HG03139 (cell line): ENCODE measurements around the gene ANK3.

Experiments
- ATAC-seq: cut with Tn5 transposase; IDR thresholded peaks from one replicate; pipeline ENCODE4 v1.9.1; 2021; ENCODE audit not compliant: unreplicated experiment

Gene ANK3

DNA sequence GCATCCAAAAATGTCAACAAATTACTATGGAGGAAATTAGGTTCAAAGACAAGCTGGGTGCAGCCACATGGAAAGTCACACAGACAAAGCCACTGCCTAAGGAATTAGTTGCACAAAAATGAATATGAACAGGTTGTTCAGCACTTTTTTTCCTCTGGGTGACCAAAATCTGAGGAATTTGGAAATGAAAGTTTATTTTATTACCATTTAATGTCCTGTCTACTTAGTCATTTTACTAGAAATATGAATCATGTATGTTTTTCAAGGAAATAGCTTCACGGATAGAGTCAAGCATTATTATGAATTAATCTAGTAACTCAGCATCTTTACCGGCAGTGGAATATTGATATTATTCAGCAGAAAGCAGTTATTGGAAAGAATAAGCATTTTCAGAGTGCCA lies 106.3 kb downstream of the ANK3 start:
- ATAC-seq = no peak

DNA sequence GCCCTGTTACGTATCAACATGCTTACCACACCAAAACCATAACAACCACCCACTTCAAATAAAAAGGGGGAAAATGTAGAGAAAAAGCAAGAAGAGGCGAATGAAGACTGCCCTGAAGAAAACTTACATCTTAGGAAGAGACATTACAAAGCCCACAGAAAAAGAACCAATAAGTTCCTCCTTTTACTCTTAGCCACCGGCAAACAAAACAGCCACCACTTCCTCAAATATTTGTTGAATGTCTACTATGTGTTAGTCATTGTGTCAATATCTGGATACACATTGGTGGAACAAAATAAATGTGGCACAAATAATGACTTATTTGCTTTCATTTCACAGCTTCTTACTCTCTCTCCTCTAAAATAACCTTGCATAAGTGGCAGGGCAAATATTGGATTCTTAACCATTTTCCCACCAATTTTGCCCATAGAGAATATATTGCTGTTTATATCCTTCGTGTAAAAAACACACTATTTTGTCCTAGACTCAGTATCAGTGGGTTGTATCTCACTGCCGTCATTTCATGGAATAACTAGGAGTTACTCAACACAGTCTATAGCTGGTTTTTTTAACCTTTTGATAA lies 106.8 kb downstream of the ANK3 start:
- ATAC-seq = no peak

DNA sequence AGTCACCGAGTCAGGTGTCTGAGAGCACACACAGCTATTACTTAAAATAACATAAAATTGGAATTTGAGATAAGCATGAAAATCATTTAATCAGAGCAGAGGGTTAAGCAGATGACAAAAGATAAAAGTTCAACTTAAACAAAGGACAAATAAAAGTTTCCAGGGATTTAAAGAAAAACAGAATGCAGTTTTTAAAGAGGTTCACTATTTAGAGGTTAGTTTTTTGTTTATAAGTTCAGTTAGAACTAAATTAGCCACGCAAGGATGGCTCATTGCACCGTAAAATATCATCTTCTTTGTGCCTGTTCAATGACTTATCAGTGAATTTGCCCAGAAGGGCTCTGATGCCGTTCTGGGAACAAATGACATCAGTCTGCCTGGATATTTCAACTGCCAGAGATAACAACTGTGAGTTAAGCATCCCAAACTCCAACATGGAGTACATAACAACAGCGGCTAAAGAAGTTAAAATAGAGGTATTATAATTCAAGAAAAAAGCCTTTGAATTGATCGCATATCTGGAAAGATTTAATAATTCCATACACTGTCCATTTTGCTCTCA lies 107.8 kb downstream of the ANK3 start:
- ATAC-seq = no peak

DNA sequence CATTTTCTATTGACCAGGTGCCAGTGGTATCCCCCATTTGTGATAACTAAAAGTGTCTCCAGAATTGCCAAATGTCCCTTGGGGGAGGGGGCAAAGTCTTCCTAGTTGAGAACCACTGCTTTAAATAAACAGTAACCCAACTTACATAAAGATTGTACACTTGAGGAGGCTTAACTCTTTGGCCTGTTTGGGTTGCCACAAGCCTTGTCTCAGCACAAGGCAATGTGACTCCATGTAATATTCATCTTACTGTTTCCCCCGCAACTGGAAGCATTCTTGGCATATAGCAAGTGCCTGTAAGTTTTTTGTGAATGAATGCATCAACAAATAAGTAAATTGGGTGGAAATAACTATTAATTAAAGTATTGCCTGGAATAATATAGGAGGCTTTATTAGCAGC lies 108.3 kb downstream of the ANK3 start:
- no peak for ATAC-seq

DNA sequence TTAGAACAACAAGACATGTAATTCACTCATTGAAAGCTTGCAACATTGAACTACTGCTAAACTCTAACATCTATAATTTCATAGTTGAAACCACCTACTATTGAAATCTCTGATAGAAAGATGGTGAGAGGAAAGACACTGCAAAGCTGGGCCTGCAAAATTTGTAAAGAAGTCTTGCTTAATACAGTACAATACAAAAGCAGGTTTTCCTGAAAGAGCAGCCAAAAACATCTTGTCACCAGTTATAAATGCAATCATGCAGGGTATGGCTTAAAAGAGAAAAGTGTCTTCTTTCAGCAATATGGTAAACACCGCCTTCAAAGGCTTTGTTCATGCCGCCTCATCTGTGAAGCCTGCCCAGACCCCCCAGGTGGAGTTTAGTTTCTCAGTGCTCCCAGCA lies 109.2 kb downstream of the ANK3 start:
- no peak for ATAC-seq

DNA sequence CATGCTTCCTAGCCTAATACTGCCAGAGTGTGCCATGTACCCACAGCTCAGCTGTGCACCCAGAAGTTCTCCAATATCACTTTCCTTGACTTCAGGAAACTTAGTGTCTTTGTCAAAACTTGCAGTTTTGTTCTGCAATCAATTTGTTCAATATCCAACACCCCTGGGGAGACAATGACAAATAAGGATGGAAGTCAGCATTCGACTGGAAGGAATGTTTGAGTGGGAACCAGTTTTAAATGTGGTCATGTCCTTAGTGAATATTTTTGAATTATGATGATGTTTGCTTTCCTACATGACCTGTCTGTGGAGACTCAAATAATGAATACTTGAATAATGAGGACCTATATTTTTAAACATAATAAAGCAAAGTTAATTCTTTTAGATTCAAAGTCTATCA lies 112.0 kb downstream of the ANK3 start:
- no peak for ATAC-seq

DNA sequence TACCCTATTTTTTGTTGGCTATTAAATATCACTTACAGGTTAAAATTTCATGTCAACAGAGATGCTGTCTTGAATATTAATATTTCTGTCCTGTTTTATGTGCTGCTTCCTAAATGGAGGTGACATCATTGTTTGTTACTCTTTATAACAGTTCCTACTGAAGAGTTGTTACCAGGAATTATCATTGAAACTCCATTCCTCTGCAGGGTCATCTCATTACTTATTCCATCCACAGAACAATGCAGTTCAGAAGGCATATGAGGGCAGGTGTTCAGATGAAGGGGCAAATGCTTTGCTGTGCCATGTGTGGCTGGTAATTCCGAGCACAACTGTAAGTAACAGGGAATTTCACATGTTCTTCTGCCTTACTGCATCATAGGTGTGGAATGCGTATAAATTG lies 113.4 kb downstream of the ANK3 start:
- ATAC-seq = no peak

DNA sequence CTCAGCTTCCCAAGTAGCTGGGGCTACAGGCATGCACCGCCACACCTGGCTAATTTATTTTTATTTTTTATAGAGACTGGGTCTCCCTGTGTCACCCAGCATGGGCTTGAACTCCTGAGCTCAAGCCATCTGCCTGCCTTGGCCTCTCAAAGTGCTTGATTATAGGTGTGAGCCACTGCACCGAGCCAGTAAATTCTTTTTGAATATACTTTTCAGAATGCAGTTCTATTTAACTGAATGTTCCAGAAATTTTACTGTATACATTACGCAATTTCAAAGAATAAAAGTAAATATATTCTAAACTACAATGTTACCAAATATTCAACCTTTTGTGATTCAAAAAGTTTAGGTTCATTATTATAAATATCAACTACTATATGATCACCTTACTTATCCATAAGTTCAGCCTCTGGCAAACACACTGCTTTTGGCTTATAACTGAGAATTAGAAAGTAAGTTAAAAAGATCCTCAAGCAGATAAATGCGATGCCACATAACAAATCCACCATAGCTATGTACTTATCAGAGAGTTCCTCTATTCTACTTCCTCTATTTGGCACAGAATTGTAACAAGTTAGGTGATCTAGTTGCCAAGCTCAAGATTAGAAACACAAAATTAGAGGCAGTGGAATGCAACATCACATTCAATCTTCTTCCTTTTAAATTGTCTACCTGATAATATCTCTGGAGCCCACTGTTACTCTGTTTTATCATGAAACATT lies 118.2 kb downstream of the ANK3 start:
- ATAC-seq = no peak

DNA sequence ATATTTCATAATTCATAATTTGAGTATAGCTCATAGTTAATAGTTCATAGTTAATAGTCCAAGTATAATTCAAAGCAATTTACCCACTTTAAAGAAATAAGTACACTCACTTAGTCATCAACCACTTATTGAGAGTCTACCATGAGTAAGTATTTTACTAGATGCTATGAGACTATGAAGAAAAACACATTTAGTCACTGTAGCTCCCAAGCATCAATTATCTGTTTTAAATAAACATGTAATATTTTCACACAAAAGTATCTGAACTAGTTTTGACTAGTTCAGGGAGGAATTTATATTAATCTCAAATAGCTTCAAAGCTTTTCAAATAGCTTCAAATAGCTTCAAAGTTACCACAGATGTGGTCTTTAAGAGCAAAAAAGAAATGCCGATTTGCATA lies 119.2 kb downstream of the ANK3 start:
- ATAC-seq = no peak

DNA sequence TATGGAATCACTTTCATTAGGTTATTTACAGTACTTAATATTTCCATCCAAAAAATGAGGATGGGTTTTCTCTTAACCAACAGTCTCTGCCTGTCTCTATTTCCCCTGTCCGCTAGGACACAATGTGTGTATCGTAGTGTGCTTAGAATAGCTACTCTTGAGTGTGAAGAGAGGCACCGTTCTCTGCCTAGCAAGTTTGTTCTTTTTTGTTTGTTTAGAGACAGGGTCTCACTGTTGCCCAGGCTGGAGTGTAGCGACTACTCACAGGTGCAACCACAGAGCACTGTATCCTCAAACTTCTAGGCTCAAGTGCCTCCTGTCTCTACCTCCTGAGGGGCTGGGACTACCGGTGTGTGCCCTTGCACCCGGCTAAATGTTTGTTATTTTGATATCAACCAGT lies 121.9 kb downstream of the ANK3 start:
- ATAC-seq = no peak

DNA sequence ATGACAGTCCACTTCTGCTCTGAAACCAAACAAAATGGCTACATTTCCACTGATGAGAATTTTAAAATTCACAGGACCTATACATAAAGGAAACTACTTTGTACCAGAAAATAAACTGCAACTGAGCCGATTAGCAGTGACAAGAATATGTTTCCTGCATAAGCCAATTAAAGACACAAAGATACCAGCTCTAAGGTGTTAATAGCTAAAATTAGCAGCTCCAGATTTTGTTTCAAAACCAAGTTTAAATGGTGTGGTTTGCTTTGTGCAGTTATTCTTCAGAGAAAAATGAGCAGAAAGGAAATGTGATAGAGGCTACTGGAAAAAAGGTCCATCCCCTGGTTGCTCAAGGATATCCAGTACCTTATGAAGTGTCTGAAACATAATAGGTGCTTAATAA lies 123.2 kb downstream of the ANK3 start:
- no peak for ATAC-seq

DNA sequence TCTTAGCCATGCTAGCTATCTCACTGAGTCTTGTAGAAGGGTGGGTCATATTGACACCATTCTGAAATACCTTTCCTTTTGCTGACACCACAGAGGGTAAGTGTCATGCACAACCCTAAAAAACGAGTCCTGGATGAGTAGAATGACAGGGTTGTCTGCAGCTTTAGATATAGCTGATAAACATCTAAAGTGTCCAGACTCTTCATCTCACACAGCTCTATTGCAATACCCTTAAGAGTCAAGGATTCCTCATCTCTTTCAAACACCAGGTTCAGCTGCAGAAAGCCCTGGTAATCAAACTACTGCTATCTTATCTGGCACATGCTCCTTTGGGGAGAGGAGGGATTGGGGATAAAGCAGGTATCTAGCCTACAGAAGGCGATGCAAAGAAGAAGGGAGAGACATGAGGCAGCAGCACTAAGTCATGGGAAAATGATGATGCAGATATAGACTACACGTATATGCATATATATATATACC lies 127.0 kb downstream of the ANK3 start:
- ATAC-seq = no peak

DNA sequence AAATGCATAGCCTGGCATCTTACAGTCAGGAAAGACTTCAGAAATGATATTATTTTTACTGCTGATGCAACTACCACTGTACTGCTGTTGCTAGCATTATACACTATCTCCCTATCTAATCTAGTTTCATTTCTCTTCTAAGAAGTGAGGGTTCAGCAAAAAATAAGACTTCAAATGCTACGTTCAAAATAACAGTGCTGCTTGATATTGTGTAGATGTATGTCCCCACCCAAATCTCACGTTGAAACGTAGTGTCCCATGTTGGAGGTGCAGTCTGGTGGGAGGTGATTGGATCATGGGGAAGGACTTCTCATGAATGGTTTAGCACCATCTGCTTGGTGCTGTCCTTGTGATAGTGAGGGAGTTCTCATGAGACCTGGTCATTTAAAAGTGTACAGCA lies 129.4 kb downstream of the ANK3 start:
- no peak for ATAC-seq

DNA sequence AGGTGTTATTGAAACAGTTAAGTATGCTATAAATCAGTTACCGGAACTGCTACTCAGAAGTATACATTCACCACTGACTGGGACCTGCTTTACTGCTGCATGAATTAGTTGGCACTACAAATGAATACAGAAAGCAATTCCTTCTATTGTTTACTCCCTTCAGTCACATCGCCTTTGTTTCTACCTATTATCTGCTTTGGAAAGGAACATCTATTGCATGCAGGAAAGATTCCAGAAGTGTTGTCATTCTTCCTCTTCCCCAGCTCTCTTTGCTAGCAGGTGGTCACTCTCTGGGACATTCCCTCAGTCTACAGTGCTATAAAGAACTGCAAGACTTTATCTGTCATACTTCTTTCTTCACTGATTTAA lies 131.3 kb downstream of the ANK3 start:
- no peak for ATAC-seq

DNA sequence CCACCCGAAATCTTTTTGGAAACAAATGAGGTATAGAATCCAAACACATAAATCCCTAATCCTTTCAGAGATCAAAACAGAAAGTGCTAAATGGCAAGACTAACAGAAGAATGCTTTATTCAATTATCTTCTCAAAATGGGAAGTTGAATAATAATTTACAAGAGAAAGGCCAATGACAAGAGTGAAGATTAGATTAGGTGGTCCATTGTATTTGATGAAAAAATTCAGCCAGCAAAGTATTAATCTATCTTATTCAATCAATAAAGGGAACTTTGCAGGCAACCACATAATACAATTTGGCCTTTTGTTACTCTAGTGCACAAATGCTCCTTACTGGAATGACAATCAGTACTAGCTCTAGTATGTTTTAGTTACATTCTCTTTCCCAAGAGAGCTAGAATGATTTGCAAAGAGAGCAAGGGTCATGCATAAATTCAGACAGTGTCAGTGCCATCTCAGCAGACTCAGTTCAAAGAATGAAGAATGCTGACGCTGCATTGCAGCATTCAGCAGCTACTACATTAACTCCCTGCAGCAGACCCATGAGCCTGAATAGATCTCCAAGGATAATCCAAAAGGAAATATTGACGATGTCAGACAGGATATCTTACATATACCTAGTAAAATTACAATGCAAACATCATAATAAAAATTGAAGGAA lies 131.8 kb downstream of the ANK3 start:
- ATAC-seq = no peak

DNA sequence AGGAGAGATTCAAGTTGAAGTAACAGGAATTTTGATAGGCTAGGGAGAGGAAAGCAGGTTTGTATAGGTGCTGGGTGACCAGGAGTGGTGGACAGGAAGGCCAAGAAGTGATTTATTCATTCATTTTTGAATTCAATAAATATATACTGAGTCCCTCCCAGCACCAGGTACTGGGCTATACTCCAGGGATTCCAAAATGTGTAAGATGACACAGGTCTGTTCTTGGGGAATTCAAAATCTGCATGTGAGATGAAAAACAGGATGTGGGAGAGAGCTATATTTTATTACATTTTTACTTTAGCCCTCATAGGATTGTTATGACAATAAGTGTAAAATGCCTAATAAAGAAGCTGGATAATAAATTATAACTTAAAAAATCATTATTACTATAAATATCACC lies 134.9 kb downstream of the ANK3 start:
- no peak for ATAC-seq

DNA sequence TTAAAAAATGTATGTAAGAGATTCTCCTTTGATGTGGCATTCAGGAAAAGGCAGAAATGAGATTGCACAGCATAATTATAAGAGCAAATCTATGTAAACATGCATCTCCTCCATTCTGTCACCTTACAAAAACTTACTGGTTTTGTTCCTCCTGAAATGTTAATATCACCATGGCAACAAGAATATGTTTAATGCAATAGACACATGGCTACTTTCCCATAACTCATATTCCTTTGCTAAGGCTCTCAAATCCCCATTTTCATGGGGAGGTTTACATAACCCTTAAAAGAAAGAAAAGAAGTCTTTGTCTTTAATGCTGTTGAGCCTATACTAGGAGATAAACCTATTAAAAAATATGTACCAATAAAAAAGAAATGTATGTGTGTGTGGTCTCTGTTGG lies 136.2 kb downstream of the ANK3 start:
- no peak for ATAC-seq

DNA sequence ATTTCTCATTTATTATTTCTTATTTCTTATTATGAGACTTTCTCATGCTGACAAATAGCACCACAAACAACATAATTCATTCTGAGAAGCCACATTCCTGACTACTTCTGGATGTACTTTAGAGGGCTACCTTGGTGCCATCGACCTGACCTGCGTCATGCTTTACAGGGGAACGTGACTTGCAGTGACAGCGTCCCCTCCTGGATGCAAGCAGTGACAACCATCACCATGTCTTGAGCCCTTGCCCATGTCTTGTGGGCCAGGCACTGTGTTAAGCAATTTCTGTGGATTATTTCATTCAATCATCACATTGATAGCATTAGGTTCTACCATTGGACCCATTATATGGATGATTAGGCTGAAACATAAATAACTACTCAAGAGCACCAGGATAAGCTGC lies 137.0 kb downstream of the ANK3 start:
- ATAC-seq = no peak

DNA sequence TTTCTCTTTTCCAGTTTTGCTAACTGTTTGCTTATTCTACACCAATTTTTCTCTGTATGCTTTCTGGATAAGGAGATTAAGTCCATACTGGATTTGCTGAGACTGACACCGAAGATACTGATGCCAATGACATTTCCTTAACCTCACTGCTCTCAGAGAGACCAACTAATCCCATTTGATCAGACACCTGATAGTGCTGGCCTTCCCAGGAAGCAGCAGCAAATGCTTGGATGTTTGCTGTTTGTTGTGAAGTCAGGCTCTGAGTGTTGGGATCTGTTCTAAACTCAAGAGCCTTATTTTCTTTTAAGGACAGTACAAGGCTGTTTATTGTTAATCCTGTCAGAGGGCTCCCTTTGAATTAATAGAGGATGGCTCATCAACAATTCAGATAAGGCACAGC lies 143.3 kb downstream of the ANK3 start:
- no peak for ATAC-seq

DNA sequence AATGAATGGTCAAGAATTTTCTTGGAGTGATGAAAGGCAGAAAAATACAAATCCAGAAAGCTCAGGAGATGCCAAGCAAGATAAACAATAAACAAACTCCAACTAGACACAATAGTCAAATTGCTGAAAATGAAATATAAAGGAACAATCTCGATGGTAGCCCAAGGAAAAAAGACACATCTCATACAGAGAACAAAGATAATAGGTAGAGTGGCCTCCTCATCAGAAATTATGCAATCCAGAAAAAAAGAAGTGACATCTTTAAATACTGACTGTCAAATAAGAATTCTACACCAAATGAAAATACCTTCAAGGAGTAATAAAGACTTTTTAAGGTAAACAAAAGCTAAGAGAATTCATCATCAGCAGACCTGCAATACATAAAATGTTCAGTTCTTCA lies 150.4 kb downstream of the ANK3 start:
- ATAC-seq = no peak

DNA sequence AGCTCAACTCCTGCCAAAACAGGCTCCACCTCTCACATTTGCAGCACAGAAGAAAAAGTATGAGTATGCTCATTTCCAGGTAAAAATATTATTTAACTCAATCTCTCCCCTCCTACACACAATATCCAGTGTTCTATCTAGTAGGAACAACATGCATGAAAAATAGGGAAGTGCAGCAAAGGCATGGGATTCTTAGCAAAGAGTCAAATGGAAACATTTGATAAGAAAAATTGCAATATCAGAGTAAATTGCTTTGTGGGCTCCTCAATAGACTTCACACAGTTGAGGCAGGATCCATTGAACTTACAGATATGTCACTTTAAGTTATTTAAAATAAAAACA lies 150.9 kb downstream of the ANK3 start:
- ATAC-seq = no peak

DNA sequence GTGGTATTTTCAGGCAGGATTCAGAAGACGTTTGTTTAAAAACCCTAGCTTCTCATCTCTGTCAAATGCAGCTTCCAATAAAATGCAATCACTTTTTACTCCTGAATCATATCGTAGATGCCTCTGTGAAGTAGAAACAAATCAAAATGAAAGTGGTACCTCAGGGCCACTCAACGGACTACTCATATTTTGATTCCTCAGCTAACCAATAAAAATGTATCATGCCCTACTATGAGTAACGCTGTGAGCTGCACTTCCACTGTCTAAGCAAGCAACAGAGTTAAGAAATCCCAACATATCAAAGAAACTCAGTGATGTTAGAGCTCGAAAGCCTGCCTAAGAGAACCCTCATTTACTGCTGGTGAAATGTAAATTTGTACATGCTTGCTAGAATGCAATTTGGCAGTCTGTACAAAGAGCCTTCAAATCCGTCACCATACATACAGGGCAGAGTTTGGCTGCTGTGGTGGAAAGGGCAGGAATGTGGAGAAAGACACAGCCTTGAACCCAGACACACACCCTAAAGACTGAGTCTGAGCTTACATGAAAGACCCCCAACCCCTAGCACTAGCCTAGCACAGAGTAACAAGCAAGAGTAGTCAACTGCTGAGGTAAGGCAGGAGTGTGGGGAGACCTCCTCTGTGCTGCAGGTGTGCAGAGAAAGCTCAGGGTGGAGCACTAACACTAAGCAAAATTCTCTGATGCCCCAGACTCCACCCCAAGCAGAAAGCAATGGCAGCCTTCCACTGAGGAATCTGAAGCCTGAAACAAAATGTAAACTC lies 151.5 kb downstream of the ANK3 start:
- peak; percentile 52 for ATAC-seq
